Kidney tubule cell (primary cell): ENCODE data around the gene UNCX.
"Not testable (repeated sequence)": the region's sequence is repeated elsewhere in the genome, so short reads cannot be mapped to it uniquely, and the experiment has no call there.

Experiments used
- DNase-seq: peaks from one replicate; pipeline ENCODE4 v3.0.0-alpha.2; 2018; ENCODE audit warnings: low spot score

The UNCX gene

GRCh38 chr7:1232623-1233332 is at the start of gene UNCX:
Gene UNCX, plus strand, starts transcription at chr7:1232872. Its CDS starts 146 bp downstream, at chr7:1233018.
- no peak for DNase-seq

GRCh38 chr7:1187127-1187526 is 45.5 kb upstream of the UNCX start:
- no peak for DNase-seq

GRCh38 chr7:1188720-1189294 is 43.9 kb upstream of the UNCX start:
- DNase-seq = no peak

- DNase-seq = no peak
Measured at GRCh38 chr7:1189986-1190772, 42.5 kb upstream of the UNCX start.

GRCh38 chr7:1192171-1192676 is 40.4 kb upstream of the UNCX start:
- peak; percentile 77 for DNase-seq

GRCh38 chr7:1193593-1194424 is 38.9 kb upstream of the UNCX start:
- peak; percentile 69 for DNase-seq

GRCh38 chr7:1196441-1196840 is 36.2 kb upstream of the UNCX start:
- not testable (repeated sequence) for DNase-seq

GRCh38 chr7:1196950-1197349 is 35.7 kb upstream of the UNCX start:
- no peak for DNase-seq

GRCh38 chr7:1197997-1198625 is 34.6 kb upstream of the UNCX start:
- DNase-seq = peak; percentile 9

- DNase-seq = no peak
Measured at GRCh38 chr7:1200045-1200444, 32.6 kb upstream of the UNCX start.

- DNase-seq = no peak
Measured at GRCh38 chr7:1201916-1202315, 30.8 kb upstream of the UNCX start.

GRCh38 chr7:1202914-1203313 is 29.8 kb upstream of the UNCX start:
- not testable (repeated sequence) for DNase-seq

GRCh38 chr7:1204460-1205140 is 28.1 kb upstream of the UNCX start:
- DNase-seq = no peak

- not testable (repeated sequence) for DNase-seq
Measured at GRCh38 chr7:1205742-1206141, 26.9 kb upstream of the UNCX start.

GRCh38 chr7:1209097-1209496 is 23.6 kb upstream of the UNCX start:
- DNase-seq = no peak

GRCh38 chr7:1210321-1210978 is 22.2 kb upstream of the UNCX start:
- no peak for DNase-seq

- DNase-seq = no peak
Measured at GRCh38 chr7:1210979-1211608, 21.6 kb upstream of the UNCX start.

- no peak for DNase-seq
Measured at GRCh38 chr7:1211611-1212010, 21.1 kb upstream of the UNCX start.

- DNase-seq = not testable (repeated sequence)
Measured at GRCh38 chr7:1212025-1212424, 20.6 kb upstream of the UNCX start.

- no peak for DNase-seq
Measured at GRCh38 chr7:1214516-1214915, 18.2 kb upstream of the UNCX start.
